ENCODE measurements around the gene ZNF613. TPM values are rescaled to one million over a fixed set of nuclear protein-coding genes. Genes with fewer than 3 reads are reported as not detected.
"Not testable (repeated sequence)": the region's sequence is repeated elsewhere in the genome, so short reads cannot be mapped to it uniquely, and the experiment has no call there.

The ZNF613 gene
- total and polyA plus RNA-seq, 5 experiments from 2014 or later, result 2.3 to 8.0 (median 4.5) TPM

DNA sequence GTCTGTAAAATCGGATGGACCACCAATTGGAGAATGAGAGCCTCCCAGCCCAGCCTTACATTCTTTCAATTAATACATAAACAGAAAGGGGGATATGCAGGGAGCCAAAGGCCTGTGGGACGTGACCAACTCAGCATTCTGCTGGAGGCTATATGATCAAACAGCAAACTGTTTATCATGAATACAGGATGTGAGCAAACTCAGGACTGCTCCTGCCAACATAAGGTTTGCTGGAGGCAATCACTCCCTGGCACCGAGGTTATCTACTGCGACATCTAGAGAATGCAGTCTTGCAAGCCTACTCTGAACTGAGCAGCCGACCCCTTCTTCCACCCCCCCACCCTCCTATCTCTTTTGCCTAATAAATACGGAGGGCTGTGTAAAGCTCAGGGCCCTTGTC lies 53.7 kb downstream of the ZNF613 start:
- not testable (repeated sequence) for ATAC-seq, DNase-seq, H3K27ac Mint-ChIP-seq, H3K4me3 Mint-ChIP-seq, H3K27me3 Mint-ChIP-seq
- H3K9me3 Mint-ChIP-seq, result peaks cover 9 to 95% (median 55%) of the 10 kb centered on the region in 9 donors
- peaks cover 4 to 17% (median 10%) of the 10 kb centered on the region in 4 donors for H3K4me1 Mint-ChIP-seq
- peaks cover 76 to 87% (median 83%) of the 10 kb centered on the region in 3 donors for H3K36me3 Mint-ChIP-seq
- POLR2A ChIA-PET, result interaction anchor here (0.6 kb wide), 1 partner anchor 191 kb away, joined by 3 read pairs; no protein-coding TSS in a partner anchor

DNA sequence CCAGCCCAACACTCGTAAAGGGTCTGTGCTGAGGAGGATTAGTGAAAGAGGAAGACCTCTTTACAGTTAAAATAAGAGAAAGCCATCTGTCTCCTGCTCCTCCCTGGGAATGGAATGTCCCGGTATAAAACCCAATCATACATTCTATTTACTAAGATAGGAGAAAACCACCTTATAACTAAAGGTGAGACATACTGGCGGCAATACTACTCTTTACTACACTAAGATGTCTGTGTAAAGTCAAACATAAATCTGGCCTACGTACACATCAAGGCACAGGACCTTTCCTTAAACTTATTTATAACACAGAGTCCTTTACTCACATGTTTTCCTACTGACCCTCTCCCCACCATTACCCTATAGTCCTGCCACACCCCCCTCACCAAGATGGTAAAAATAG lies 56.1 kb downstream of the ZNF613 start:
- Mint-ChIP-seq H3K36me3 (peaks cover 58 to 80% (median 70%) of the 10 kb centered on the region in 3 donors), H3K9me3 (peaks cover 8 to 91% (median 50%) of the 10 kb centered on the region in 9 donors), H3K27ac (no peak overlapping the region), H3K27me3 (no peaks in the 10 kb centered on the region), H3K4me3 (peak overlapping the region in 1 of 10 donors; percentile 52), H3K4me1 (peaks cover 8 to 28% (median 19%) of the 10 kb centered on the region in 4 donors)
- DNase-seq (no peak), ATAC-seq (no peak)
- POLR2A ChIA-PET, result no interaction called here

DNA sequence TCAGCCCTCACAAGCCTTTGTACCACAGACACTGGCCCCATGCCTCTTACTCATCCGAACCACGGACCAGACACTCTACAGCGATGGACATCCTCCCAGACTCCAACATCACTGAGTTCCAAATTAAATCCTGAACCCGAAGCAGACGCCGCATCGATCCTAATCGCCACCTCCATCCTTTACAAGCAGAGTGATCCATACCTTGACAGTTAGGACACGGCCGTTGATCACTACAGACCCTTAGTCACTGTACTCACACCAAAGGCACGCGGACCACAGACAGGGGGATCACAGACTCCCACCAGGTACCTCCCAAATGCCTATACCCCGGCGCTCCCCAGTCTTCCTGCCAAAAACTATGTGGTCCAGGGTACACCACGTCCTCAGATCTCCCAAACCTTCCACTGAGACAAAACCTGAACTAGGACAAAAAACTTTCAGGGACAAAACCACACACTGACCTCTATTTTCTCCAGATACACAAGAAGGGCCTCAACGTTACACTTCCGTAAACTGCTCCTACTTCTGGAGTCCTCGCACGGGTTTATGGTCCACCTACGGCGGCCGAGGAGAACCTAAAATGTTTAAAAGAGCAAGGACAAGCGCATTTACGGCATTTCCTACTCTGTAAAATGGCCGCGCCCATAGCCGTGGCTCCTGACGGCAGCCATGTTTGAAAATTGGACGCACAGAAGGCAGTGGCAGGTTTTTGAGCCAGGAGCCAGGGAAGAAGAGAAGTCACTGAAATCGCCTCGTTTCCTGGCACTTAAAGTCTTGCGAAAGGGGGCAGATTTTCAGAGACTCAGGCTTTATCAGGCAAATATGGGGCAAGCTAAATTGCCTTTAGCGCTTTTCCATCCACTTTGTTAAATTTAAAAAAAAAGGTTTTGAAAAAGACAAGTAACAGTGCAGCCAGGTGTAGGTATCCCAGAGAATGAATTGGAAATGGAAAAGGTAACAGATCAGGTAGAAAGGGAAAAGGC lies 59.3 kb downstream of the ZNF613 start, which contains the start of gene ZNF350:
Gene ZNF350 (minus strand): TSS at position 532 of the 983 bp plus-strand sequence. CDS start 12,480 bp downstream, outside the sequence.
- Mint-ChIP-seq H3K27ac (peak within 1 kb of the TSS; percentile 92 to 97 (median 95)), H3K4me1 (peaks cover 6 to 22% (median 13%) of the 10 kb centered on the region in 4 donors), H3K27me3 (no peaks in the 10 kb centered on the region), H3K4me3 (peak within 1 kb of the TSS; percentile 91 to 99 (median 98)), H3K9me3 (peaks cover 0 to 87% (median 51%) of the 10 kb centered on the region in 9 donors), H3K36me3 (peaks cover 27 to 69% (median 53%) of the 10 kb centered on the region in 3 donors)
- POLR2A ChIA-PET, result interaction anchor here (0.6 to 1.0 kb wide), 4 partner anchors 17 to 62 kb away, joined by 3 to 4 read pairs (median 3); partner anchors contain the start of genes ZNF432 and ZNF615
- ATAC-seq (peak; percentile 97 to 99), DNase-seq (peak; percentile 74 to 97 (median 88))

DNA sequence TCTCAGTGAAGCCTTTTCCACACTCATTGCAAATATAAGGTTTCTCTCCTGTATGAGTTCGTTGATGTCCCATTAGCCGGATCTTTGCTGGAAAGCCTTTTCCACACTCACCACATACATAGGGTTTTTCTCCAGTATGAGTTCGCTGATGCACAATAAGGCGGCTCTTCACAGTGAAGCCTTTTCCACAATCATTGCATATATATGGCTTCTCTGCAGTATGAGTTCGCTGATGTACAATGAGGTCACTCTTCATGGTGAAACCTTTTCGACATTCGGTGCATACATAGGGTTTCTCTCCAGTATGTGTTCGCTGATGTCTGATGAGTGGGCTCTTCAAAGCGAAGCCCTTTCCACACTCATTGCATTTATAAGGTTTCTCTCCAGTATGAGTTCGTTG lies 66.2 kb downstream of the ZNF613 start:
- H3K4me1 Mint-ChIP-seq, result no peaks in the 10 kb centered on the region
- H3K27ac Mint-ChIP-seq, result no peak overlapping the region
- POLR2A ChIA-PET, result no interaction called here
- H3K36me3 Mint-ChIP-seq, result peaks cover 45 to 85% (median 72%) of the 10 kb centered on the region in 3 donors
- H3K9me3 Mint-ChIP-seq, result peaks cover 9 to 99% (median 62%) of the 10 kb centered on the region in 9 donors
- no peak for DNase-seq
- no peak overlapping the region for H3K4me3 Mint-ChIP-seq
- H3K27me3 Mint-ChIP-seq, result no peaks in the 10 kb centered on the region
- no peak for ATAC-seq

DNA sequence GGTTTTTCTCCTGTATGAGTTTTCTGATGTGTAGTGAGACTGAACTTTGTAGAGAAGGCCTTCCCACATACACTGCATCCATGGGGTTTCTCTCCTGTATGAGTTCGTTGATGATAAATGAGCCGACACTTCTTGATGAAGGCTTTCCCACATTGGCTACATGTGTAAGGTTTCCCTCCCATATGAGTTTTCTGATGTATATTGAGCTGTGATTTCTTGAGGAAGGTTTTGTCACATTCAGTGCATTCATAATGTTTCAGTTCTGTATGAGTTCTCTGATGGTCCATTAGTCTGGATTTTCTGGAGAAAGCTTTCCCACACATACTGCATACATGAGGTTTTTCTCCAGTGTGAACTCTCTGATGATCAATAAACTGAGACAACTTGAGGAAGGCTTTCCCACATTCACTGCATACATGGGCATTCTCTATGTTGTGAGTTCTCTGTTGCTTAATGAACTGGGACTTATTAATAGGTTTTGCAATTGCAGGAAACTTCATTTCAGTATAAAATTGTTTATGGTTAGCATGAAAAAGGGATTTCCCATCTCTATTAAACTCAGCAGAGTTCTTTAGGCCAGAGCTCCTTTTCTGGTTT lies 66.9 kb downstream of the ZNF613 start:
- POLR2A ChIA-PET, result no interaction called here
- DNase-seq, result no peak
- no peak overlapping the region for H3K27ac Mint-ChIP-seq
- peaks cover 10 to 99% (median 59%) of the 10 kb centered on the region in 9 donors for H3K9me3 Mint-ChIP-seq
- H3K27me3 Mint-ChIP-seq, result no peaks in the 10 kb centered on the region
- peak overlapping the region in 1 of 10 donors; percentile 10 for H3K4me3 Mint-ChIP-seq
- H3K4me1 Mint-ChIP-seq, result no peaks in the 10 kb centered on the region
- ATAC-seq, result no peak
- peaks cover 53 to 85% (median 71%) of the 10 kb centered on the region in 3 donors for H3K36me3 Mint-ChIP-seq

Other genes starting within 250 kb of the ZNF613 start
- gene SPACA6, start 234.1 kb upstream of the ZNF613 start, total RNA-seq, result 10 to 100 TPM; 11.9 to 12.3 TPM
- 1 to 10 TPM; 2.0 to 4.0 (median 3.5) TPM for gene SPACA6, start 234.1 kb upstream of the ZNF613 start, polyA plus RNA-seq
- gene HAS1, start 203.5 kb upstream of the ZNF613 start, total RNA-seq, result not detected
- gene HAS1, start 203.5 kb upstream of the ZNF613 start, polyA plus RNA-seq, result under 1 TPM in 1 of 3 donors, not detected in 2; 0.09 TPM
- gene FPR1, start 175.6 kb upstream of the ZNF613 start, total RNA-seq, result not detected
- gene FPR1, start 175.6 kb upstream of the ZNF613 start, polyA plus RNA-seq, result under 1 TPM in 2 of 3 donors, not detected in 1; 0.11 to 0.49 TPM
- gene FPR2, start 166.3 kb upstream of the ZNF613 start, total RNA-seq, result not detected
- not detected for gene FPR2, start 166.3 kb upstream of the ZNF613 start, polyA plus RNA-seq
- 1 to 10 TPM; 1.3 to 1.4 TPM for gene FPR3, start 132.3 kb upstream of the ZNF613 start, total RNA-seq
- gene FPR3, start 132.3 kb upstream of the ZNF613 start, polyA plus RNA-seq, result not detected
- gene ZNF577, start 39.5 kb upstream of the ZNF613 start, total RNA-seq, result 10 to 100 TPM; 31.7 to 34.0 TPM
- gene ZNF577, start 39.5 kb upstream of the ZNF613 start, polyA plus RNA-seq, result 1 to 10 TPM in 2 of 3 donors, under 1 TPM in 1; 0.83 to 3.6 (median 2.7) TPM
- 10 to 100 TPM; 39.1 to 40.5 TPM for gene ZNF649, start 22.5 kb upstream of the ZNF613 start, total RNA-seq
- gene ZNF649, start 22.5 kb upstream of the ZNF613 start, polyA plus RNA-seq, result 1 to 10 TPM; 5.1 to 7.0 (median 6.0) TPM
- gene ZNF350, start 59.4 kb downstream of the ZNF613 start, total RNA-seq, result 10 to 100 TPM; 39.4 to 45.4 TPM
- gene ZNF350, start 59.4 kb downstream of the ZNF613 start, polyA plus RNA-seq, result 10 to 100 TPM; 13.2 to 17.0 (median 14.3) TPM
- 10 to 100 TPM; 19.9 to 20.6 TPM for gene ZNF615, start 80.7 kb downstream of the ZNF613 start, total RNA-seq
- 1 to 10 TPM; 4.9 to 9.2 (median 5.9) TPM for gene ZNF615, start 80.7 kb downstream of the ZNF613 start, polyA plus RNA-seq
- 10 to 100 TPM; 13.4 to 13.8 TPM for gene ZNF614, start 100.9 kb downstream of the ZNF613 start, total RNA-seq
- 1 to 10 TPM; 1.8 to 8.5 (median 3.1) TPM for gene ZNF614, start 100.9 kb downstream of the ZNF613 start, polyA plus RNA-seq
- 10 to 100 TPM; 25.3 to 25.7 TPM for gene ZNF432, start 121.4 kb downstream of the ZNF613 start, total RNA-seq
- 1 to 10 TPM; 2.7 to 4.2 (median 3.2) TPM for gene ZNF432, start 121.4 kb downstream of the ZNF613 start, polyA plus RNA-seq
- gene ZNF841, start 168.3 kb downstream of the ZNF613 start, total RNA-seq, result 10 to 100 TPM; 39.4 to 46.1 TPM
- 1 to 10 TPM; 1.2 to 5.0 (median 1.5) TPM for gene ZNF841, start 168.3 kb downstream of the ZNF613 start, polyA plus RNA-seq
- 10 to 100 TPM; 15.5 to 16.7 TPM for gene ZNF616, start 212.5 kb downstream of the ZNF613 start, total RNA-seq
- gene ZNF616, start 212.5 kb downstream of the ZNF613 start, polyA plus RNA-seq, result 1 to 10 TPM; 2.3 to 6.7 (median 4.9) TPM
- gene ZNF836, start 244.1 kb downstream of the ZNF613 start, total RNA-seq, result 10 to 100 TPM; 45.7 to 46.6 TPM
- 10 to 100 TPM; 10.2 to 19.8 (median 12.8) TPM for gene ZNF836, start 244.1 kb downstream of the ZNF613 start, polyA plus RNA-seq